GM04504 (cell line): ENCODE results near the gene COLEC12.
"Not testable (repeated sequence)": the region's sequence is repeated elsewhere in the genome, so short reads cannot be mapped to it uniquely, and the experiment has no call there.

Experiments
- DNase-seq: peaks from one replicate; pipeline ENCODE4 v3.0.0-alpha.2; 2012; ENCODE audit warnings: low read depth

COLEC12 gene

DNA sequence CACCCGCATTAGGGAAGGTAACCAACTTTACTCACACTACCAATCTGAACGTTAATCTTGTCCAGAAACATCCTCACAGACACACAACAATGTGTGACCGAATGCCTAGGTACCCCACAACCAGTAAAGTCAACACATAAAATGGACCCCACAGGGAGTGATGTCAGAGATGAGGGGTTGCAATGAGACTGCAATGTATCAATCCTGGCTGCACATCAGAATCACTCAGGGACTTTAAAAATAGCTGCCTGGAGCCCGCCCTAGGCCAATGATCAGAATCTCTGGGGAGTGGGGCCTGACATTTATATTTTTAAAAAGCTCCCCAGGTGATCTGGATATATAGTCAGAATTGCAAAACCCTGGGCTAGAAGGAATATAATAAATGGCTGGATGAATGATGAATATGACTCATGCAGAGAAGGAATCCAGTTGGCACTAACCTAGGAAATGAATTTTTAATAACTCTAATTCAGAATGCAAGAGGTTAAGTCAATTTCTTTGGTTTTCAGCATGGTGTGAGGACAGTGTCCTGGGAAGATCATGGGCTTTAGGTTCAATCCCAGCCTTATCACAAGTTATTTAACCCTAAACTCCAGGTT lies 92.8 kb downstream of the COLEC12 start:
- no peak for DNase-seq

DNA sequence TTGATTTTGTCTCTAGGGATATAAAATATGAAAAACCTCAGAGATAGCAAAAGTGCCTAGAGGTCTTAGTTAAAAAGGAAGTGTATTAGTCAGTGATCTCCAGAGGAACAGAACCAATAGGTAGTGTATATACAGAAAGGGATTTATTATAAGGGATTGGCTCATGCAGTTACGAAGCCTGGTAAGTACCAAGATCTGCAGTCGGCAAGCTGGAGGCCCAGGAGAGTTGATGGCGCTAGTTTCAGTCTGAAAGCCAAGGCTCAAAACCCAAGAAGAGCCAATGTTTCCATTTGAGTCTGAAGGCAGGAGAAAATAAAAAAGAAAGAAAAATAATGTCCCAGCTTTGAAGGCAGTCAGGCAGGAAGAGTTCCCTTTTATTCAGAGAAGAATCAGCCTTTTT lies 93.3 kb downstream of the COLEC12 start:
- no peak for DNase-seq

DNA sequence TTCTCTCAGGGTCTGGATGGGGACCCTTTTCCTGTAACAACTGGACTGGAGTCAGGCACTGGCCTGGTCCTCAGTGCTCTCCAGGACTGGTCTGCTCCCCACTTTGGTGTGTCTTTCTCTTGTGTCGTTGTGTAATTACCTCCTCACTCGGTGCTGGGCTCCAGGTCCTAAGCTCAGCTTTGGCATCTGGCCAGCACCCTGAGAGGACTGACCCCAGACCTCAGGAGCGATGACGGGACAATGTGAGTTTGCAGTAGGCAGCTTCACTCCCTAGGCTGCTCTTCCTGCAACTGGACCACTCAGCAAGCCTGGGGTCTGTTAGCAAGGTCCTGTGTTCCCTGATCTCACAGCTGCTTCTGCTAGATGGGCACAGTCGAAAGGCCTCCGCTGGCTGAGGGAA lies 93.8 kb downstream of the COLEC12 start:
- DNase-seq: no peak

DNA sequence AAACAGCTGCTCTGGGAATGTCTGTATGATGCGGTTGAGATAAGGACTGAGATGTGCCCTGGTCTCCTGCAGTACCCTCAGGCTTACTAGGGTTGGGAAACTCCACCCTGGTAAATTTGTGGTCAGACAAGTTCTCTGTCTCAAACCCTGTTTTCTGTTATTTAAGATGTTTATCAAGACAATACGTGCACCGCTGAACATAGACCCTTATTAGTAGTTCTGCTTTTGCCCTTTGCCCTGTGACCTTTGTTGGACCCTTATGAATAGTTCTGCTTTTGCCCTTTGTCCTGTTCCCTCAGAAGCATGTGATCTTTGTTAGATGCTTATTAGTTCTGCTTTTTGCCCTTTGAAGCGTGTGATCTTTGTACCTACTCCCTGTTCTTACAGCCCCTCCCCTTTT lies 95.5 kb downstream of the COLEC12 start:
- not testable (repeated sequence) for DNase-seq

DNA sequence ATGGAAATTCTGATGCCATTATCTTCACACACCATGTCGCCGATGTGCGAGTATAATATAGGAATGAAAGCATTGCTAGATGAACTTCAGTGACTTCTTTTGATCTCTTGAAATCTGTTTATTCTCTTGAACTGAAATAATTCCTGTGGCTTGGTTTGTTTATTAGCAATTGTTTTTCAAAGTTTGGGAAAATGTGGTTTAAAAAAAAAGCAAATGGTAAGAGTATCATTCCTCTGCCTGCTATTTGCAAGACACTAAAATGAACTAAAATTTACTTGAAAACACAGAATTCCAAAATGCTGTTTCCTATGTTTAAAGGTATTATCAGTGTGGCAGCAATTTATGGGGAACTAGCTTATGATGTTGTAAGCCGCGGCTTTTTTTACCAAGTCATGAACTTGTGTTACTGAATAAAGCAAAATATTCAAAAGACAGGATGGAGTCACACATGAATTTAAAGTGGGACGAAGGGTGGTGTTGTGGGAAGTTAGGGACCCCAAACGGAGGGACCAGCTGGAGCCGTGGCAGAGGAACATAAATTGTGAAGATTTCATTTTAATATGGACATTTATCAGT lies 96.4 kb downstream of the COLEC12 start:
- no peak for DNase-seq

DNA sequence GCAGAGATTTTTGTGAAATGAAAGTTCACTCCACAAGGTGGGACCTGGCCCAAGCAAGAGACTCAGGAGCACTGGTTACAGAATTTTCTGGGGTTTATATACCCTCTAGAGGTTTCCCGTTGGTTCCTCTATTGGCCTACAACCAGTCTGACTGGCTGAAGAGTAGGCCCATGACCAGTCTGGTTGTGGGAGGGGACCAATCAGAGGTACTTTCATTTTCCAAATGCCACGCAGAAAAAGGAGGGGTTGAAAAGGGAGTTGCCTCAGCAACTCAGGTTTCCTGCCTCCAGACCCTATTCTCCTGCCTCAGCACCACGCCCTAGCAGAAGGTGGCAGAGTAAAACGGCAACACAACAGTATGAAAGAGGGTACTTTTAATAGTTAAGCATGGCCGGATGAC lies 98.4 kb downstream of the COLEC12 start:
- DNase-seq: no peak

DNA sequence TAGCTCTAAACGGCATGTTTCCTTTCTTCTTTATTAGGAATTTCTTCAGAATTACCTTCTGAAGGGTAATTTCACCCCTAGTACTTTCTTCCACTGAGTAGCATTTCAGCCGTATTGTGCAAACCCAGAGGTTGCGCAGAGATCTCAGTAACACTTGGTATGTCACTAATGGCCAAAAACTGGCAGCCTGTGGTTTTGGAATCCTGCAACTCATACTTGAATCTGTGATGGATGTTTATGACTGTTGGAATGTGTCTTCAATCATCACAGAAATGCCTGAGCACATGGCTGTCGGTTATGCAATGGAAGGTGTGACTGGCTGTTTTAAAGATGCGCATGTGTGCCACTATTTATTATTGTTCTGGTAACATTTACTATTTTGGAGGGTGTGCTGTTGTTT lies 100.0 kb downstream of the COLEC12 start:
- DNase-seq: peak; percentile 97

DNA sequence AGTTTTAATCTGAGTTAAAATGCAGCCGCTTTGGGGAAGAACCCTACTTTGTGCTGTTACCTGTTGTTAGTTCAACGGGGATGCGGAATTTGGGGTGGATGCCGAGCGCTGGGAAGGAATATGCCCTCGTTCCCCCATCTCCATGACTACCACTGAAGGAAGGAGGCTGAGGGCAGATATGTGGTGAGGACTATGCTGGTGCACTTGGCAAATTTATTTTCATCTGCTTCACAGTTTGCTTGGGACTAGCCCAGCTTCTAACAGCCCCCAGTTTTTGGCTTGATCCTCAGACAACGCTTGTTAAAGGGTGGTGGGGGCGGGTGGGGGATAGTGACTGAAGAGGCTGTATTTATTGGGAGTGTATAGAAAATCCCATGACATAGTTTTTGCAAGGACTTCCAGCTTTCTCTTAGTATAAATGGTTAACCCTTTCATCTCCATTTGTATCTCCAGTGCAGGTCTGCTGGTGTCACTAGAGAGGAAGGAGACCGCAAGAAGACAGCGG lies 100.8 kb downstream of the COLEC12 start:
- no peak for DNase-seq

GRCh38 chr18:398935-399630 lies 101.4 kb downstream of the COLEC12 start:
- no peak for DNase-seq

DNA sequence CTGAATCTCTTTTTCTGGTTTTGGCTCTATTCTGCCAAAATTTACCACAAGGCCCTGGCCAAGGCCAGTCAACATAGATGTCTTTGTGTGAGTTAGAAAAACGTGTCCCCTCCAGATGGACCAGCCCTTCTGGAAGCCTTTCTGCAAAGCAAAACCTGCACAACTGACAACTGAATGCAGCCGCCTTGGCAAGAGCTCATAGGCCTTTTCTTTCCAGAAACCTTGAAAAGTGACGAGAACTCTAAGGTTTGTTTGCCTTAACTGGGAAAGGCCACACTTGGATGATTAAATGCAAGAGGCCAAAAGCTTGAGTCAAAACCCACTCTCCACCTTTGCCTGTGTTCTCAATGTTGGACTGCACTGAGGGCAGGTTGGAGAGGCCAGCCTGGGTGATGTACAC lies 103.9 kb downstream of the COLEC12 start:
- DNase-seq: no peak

DNA sequence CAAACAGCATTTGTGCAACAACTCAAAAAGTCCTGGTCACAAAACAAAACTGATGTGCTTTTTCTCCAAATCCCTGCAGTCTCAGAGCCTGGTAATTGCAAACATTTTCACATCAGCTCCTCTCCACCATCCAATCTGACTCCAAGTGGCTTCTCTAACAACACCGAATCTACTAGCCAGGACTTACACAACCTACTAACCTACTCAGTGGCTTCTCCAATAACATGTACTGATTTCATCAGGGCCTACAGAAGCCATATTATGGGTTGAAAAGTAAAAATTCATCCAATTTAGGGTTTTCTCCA lies 104.3 kb downstream of the COLEC12 start:
- no peak for DNase-seq

GRCh38 chr18:395456-396250 lies 104.8 kb downstream of the COLEC12 start:
- DNase-seq: peak; percentile 92

DNA sequence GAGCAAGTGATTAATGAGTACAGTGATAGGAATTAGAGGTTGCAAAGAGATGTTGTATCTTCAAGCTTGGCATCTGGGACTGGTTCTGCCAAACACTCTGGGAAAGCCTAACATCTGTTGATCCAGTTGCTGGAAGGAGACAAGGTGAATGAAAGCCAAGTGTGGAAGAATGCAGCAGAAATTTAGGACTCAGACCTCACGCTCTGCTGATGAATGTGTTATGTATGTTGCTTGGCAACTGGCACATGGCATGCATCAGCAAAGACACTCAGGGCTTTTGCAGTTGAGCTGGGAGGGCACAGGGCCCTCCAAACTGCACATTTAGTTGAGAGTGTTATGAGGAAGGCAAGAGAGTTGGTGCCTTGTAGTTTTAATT lies 105.5 kb downstream of the COLEC12 start:
- DNase-seq: peak; percentile 95

- DNase-seq: no peak
Measured at GRCh38 chr18:394262-394986, 106.1 kb downstream of the COLEC12 start.

- DNase-seq: no peak
Measured at GRCh38 chr18:393574-393957, 106.9 kb downstream of the COLEC12 start.

- DNase-seq: no peak
Measured at GRCh38 chr18:392928-393573, 107.5 kb downstream of the COLEC12 start.

- DNase-seq: no peak
Measured at GRCh38 chr18:390741-391478, 109.6 kb downstream of the COLEC12 start.

- DNase-seq: no peak
Measured at GRCh38 chr18:389658-390357, 110.7 kb downstream of the COLEC12 start.

DNA sequence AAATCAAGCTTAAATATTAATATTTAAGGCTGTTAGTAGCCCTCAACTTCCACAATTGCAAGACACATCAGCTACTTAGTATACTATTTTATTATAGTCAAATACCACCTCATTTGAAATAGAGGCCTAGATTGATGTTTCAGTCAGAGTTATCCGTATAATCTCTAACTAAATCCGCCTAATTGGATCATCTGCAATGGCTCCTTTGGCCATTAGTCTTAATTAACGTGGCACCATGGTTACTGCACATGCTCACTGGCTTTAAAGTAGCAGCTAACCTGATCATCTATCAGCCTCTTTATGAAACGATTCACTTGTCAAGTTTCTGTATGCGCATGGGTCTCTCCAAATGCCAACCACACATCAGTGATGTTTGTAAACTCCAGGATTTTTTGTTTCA lies 112.3 kb downstream of the COLEC12 start:
- DNase-seq: no peak

DNA sequence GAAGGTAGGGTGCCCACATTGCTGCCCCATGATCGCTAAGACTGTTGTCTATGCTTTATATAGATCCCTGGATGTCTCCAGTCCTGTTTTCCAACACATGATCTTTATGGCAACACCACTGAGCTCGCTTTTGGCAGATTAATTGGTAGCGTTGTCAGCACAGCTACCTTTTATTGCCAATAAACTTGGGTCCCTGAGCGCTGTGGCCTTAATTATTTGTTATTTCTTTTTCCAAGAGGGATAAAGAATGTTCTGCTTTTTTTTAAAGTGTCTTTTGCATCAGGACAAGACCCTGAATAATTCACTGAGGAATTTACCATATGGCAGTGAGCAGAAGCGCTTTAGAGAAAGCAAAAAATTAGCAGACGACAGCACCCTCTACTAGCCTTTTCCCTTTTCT lies 113.5 kb downstream of the COLEC12 start:
- DNase-seq: no peak
